ENCODE results near the gene ADAMTS19.

ADAMTS19 gene

DNA sequence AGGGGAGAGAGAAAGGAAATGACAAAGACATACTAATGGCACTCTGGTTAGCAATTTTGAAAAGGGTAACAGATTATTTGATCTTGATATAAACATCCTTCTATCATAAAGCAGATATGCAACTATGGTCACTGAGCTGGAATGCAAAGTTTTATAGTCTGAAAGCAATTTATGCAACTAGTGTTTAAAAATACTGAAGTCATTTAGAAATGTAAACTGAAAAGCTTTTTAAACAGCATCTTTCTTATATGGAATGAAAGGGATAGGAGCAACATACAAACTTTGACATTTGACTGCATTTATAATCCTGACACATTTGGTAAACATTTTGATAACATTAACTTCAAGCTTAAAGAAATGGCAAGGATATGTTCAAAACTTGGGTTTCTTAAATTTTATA is 28.7 kb upstream of the ADAMTS19 start:
- Histone ChIP-seq H3F3A (ENCODE audit: control insufficient read depth, insufficient read depth) (no peaks in the 10 kb centered on the region), H3K9me2 (replicated peaks; ENCODE audit: control insufficient read depth, low read length) (no peaks in the 10 kb centered on the region), H3K36me3 (ENCODE audit: control insufficient read depth, low read length) (no peaks in the 10 kb centered on the region), H3K79me2 (ENCODE audit: control insufficient read depth, low read length) (no peaks in the 10 kb centered on the region), H3K4me2 (ENCODE audit: low read length) (no peak overlapping the region), H3K27ac (ENCODE audit: low read depth, low read length) (no peak overlapping the region), H3K4me3 (ENCODE audit: low read length) (no peak overlapping the region), H3K27me3 (ENCODE audit: control insufficient read depth, low read length) (no peaks in the 10 kb centered on the region), H3K4me1 (ENCODE audit: control insufficient read depth, low read length) (no peaks in the 10 kb centered on the region), H4K20me1 (ENCODE audit: control insufficient read depth, insufficient read depth, low read depth, low read length) (no peaks in the 10 kb centered on the region), H3K9me3 (ENCODE audit: control insufficient read depth, insufficient read depth, low read length) (no peaks in the 10 kb centered on the region)
- no peak for TF ChIP-seq EZH2phosphoT487 (IDR thresholded peaks at IDR 0.05; ENCODE audit: borderline replicate concordance, low read length)
- TF ChIP-seq, protein P1, sequence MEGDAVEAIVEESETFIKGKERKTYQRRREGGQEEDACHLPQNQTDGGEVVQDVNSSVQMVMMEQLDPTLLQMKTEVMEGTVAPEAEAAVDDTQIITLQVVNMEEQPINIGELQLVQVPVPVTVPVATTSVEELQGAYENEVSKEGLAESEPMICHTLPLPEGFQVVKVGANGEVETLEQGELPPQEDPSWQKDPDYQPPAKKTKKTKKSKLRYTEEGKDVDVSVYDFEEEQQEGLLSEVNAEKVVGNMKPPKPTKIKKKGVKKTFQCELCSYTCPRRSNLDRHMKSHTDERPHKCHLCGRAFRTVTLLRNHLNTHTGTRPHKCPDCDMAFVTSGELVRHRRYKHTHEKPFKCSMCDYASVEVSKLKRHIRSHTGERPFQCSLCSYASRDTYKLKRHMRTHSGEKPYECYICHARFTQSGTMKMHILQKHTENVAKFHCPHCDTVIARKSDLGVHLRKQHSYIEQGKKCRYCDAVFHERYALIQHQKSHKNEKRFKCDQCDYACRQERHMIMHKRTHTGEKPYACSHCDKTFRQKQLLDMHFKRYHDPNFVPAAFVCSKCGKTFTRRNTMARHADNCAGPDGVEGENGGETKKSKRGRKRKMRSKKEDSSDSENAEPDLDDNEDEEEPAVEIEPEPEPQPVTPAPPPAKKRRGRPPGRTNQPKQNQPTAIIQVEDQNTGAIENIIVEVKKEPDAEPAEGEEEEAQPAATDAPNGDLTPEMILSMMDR (IDR thresholded peaks at IDR 0.05; ENCODE audit: low read depth, low read length, poor library complexity, severe bottlenecking) = no peak

DNA sequence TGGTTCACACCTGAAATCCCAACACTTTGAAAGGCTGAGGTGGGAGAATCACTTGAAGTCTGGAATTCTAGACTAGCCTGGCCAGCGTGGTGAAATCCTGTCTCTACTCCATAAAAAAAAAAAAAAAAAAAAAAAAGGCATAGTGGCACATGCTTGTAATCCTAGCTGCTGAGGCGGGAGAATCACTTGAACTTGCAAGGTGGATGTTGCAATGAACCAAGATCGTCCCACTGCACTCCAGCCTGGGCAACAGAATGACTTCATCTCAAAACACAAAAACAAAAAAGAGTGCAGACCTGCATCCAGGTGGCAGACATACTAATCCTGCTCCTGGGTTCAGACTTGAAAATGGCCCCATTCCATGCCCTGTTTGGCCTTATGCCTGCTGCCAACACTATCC is 21.8 kb upstream of the ADAMTS19 start:
- Histone ChIP-seq H4K20me1 (ENCODE audit: control insufficient read depth, insufficient read depth, low read depth, low read length) (no peaks in the 10 kb centered on the region), H3K9me3 (ENCODE audit: control insufficient read depth, insufficient read depth, low read length) (no peaks in the 10 kb centered on the region), H3K27ac (ENCODE audit: low read depth, low read length) (no peak overlapping the region)

DNA sequence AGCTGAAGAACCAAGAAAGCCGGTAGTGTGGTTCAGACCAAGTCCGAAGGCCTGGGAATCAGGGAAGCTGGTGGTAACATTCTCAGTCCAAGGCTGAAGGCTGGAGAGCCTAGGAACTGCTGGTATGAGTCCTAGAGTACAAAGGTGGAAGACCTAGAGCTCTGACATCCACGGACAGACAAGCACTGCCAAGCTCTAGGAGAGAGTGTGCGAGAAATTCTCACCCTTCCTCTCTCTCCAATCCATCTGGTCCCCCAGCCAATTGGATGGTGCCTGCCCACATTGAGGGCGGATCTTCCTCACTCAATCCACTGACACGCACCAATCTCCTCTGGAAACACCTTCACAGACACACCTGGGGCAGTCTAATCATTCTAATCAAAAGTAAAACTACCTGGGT is 19.7 kb upstream of the ADAMTS19 start:
- Histone ChIP-seq H4K20me1 (ENCODE audit: control insufficient read depth, insufficient read depth, low read depth, low read length) (no peaks in the 10 kb centered on the region), H3K27me3 (ENCODE audit: control insufficient read depth, low read length) (no peaks in the 10 kb centered on the region), H3K4me1 (ENCODE audit: control insufficient read depth, low read length) (no peaks in the 10 kb centered on the region), H3K36me3 (ENCODE audit: control insufficient read depth, low read length) (no peaks in the 10 kb centered on the region), H3K4me2 (ENCODE audit: low read length) (no peak overlapping the region), H3K4me3 (ENCODE audit: low read length) (no peak overlapping the region), H3F3A (ENCODE audit: control insufficient read depth, insufficient read depth) (no peaks in the 10 kb centered on the region), H3K9me3 (ENCODE audit: control insufficient read depth, insufficient read depth, low read length) (no peaks in the 10 kb centered on the region), H3K27ac (ENCODE audit: low read depth, low read length) (no peak overlapping the region), H3K9me2 (replicated peaks; ENCODE audit: control insufficient read depth, low read length) (no peaks in the 10 kb centered on the region), H3K79me2 (ENCODE audit: control insufficient read depth, low read length) (no peaks in the 10 kb centered on the region)
- no peak for TF ChIP-seq EZH2phosphoT487 (IDR thresholded peaks at IDR 0.05; ENCODE audit: borderline replicate concordance, low read length)
- TF ChIP-seq, protein P1 (IDR thresholded peaks at IDR 0.05; ENCODE audit: low read depth, low read length, poor library complexity, severe bottlenecking) = no peak

More for the DNA sequence above, 21.8 kb upstream of the ADAMTS19 start:
- no peak overlapping the region for H3K4me2 ChIP-seq (ENCODE audit: low read length)
- no peaks in the 10 kb centered on the region for H3K27me3 ChIP-seq (ENCODE audit: control insufficient read depth, low read length)
- H3K36me3 ChIP-seq (ENCODE audit: control insufficient read depth, low read length) = no peaks in the 10 kb centered on the region
- H3K9me2 ChIP-seq (replicated peaks; ENCODE audit: control insufficient read depth, low read length) = no peaks in the 10 kb centered on the region
- no peak overlapping the region for H3K4me3 ChIP-seq (ENCODE audit: low read length)
- H3K79me2 ChIP-seq (ENCODE audit: control insufficient read depth, low read length) = no peaks in the 10 kb centered on the region
- H3K4me1 ChIP-seq (ENCODE audit: control insufficient read depth, low read length) = no peaks in the 10 kb centered on the region
- H3F3A ChIP-seq (ENCODE audit: control insufficient read depth, insufficient read depth) = no peaks in the 10 kb centered on the region
- no peak for TF ChIP-seq EZH2phosphoT487 (IDR thresholded peaks at IDR 0.05; ENCODE audit: borderline replicate concordance, low read length)
- TF ChIP-seq, protein P1 (IDR thresholded peaks at IDR 0.05; ENCODE audit: low read depth, low read length, poor library complexity, severe bottlenecking) = no peak

DNA sequence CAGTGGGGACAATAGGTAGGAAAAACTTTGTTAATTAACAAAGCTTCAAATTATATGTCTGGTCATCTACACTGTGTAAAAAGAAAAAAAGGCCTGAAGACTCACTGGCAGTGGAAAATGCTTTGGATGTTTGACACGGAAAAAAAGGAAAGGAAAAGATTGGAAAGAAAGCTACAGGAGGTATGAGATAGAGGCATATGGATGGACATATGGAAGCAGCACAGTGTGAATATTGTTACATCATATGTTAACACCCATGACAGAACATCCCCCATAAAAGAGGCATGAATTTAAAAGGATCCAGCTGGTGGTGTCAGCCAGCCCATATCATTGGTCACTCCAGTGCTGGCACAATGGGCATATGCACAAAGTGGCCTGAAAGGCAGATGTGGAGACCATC is 19.0 kb upstream of the ADAMTS19 start:
- H3K27me3 ChIP-seq (ENCODE audit: control insufficient read depth, low read length) = no peaks in the 10 kb centered on the region
- no peaks in the 10 kb centered on the region for H3K79me2 ChIP-seq (ENCODE audit: control insufficient read depth, low read length)
- H3K4me2 ChIP-seq (ENCODE audit: low read length) = no peak overlapping the region
- no peak overlapping the region for H3K4me3 ChIP-seq (ENCODE audit: low read length)
- H3F3A ChIP-seq (ENCODE audit: control insufficient read depth, insufficient read depth) = no peaks in the 10 kb centered on the region
- no peaks in the 10 kb centered on the region for H3K9me2 ChIP-seq (replicated peaks; ENCODE audit: control insufficient read depth, low read length)
- H3K4me1 ChIP-seq (ENCODE audit: control insufficient read depth, low read length) = no peaks in the 10 kb centered on the region
- H3K36me3 ChIP-seq (ENCODE audit: control insufficient read depth, low read length) = no peaks in the 10 kb centered on the region
- H4K20me1 ChIP-seq (ENCODE audit: control insufficient read depth, insufficient read depth, low read depth, low read length) = no peaks in the 10 kb centered on the region
- no peaks in the 10 kb centered on the region for H3K9me3 ChIP-seq (ENCODE audit: control insufficient read depth, insufficient read depth, low read length)
- TF ChIP-seq, protein P1 (IDR thresholded peaks at IDR 0.05; ENCODE audit: low read depth, low read length, poor library complexity, severe bottlenecking) = no peak
- TF ChIP-seq EZH2phosphoT487 (IDR thresholded peaks at IDR 0.05; ENCODE audit: borderline replicate concordance, low read length) = no peak
- no peak overlapping the region for H3K27ac ChIP-seq (ENCODE audit: low read depth, low read length)
